T-helper 1 cell (primary cell): ENCODE measurements around the gene RPL27A.
A peak's percentile ranks its signal among the peaks of the same experiment; 100 is the strongest.
"Not testable (repeated sequence)": the region's sequence is repeated elsewhere in the genome, so short reads cannot be mapped to it uniquely, and the experiment has no call there.

Experiments
- DNase-seq, 5 donors: peaks; one replicate each; pipeline ENCODE4 v3.0.0-alpha.2; 2012 to 2020
- total RNA-seq, 4 donors: gene quantifications; one replicate each; lab custom pipeline; 2026; lab: John Stamatoyannopoulos, UW

RPL27A gene
- 989 to 1,324 (median 1,182) reads per million in 4 donors for total RNA-seq

GRCh38 chr11:8682303-8683114 lies at the start of gene RPL27A, which contains the start of gene TRIM66:
RPL27A (plus strand) TSS chr11:8682792; CDS start chr11:8682814, 22 bp downstream.
TRIM66 (minus strand) TSS chr11:8682665; CDS start chr11:8672274, 10,391 bp downstream.
- DNase-seq, result peak; percentile 96 to 99 (median 97)

GRCh38 chr11:8634498-8634897 lies 48.1 kb upstream of the RPL27A start:
- no peak for DNase-seq

GRCh38 chr11:8636127-8636526 lies 46.5 kb upstream of the RPL27A start:
- no peak for DNase-seq

- DNase-seq, result no peak
Measured at GRCh38 chr11:8638300-8638699, 44.3 kb upstream of the RPL27A start.

GRCh38 chr11:8639655-8640054 lies 42.9 kb upstream of the RPL27A start:
- DNase-seq, result no peak

GRCh38 chr11:8640267-8640906 lies 42.2 kb upstream of the RPL27A start:
- DNase-seq, result no peak

GRCh38 chr11:8641332-8641731 lies 41.3 kb upstream of the RPL27A start:
- no peak for DNase-seq

- DNase-seq, result no peak
Measured at GRCh38 chr11:8642196-8642841, 40.3 kb upstream of the RPL27A start.

- no peak for DNase-seq
Measured at GRCh38 chr11:8646873-8647272, 35.7 kb upstream of the RPL27A start.

- no peak for DNase-seq
Measured at GRCh38 chr11:8649361-8649760, 33.2 kb upstream of the RPL27A start.

GRCh38 chr11:8650401-8650990 lies 32.1 kb upstream of the RPL27A start:
- DNase-seq, result no peak

- no peak for DNase-seq
Measured at GRCh38 chr11:8652140-8652539, 30.5 kb upstream of the RPL27A start.

GRCh38 chr11:8654503-8654902 lies 28.1 kb upstream of the RPL27A start:
- DNase-seq, result peak in 1 of 5 donors; percentile 61

GRCh38 chr11:8656291-8656690 lies 26.3 kb upstream of the RPL27A start:
- DNase-seq, result no peak

- no peak for DNase-seq
Measured at GRCh38 chr11:8658321-8659057, 24.1 kb upstream of the RPL27A start.

GRCh38 chr11:8661001-8661795 lies 21.4 kb upstream of the RPL27A start:
- no peak for DNase-seq

- DNase-seq, result no peak
Measured at GRCh38 chr11:8665222-8665621, 17.4 kb upstream of the RPL27A start.

GRCh38 chr11:8670081-8670480 lies 12.5 kb upstream of the RPL27A start:
- not testable (repeated sequence) for DNase-seq

- no peak for DNase-seq
Measured at GRCh38 chr11:8671193-8671612, 11.4 kb upstream of the RPL27A start.

GRCh38 chr11:8671651-8672062 lies 10.9 kb upstream of the RPL27A start:
- no peak for DNase-seq

GRCh38 chr11:8672346-8672745 lies 10.2 kb upstream of the RPL27A start:
- DNase-seq, result no peak
